Ishikawa (cell line): ENCODE measurements around the gene ERGIC1.

Experiments
- CEBPB ChIP-seq: IDR thresholded peaks from 2 replicates; pipeline ENCODE4 v1.6.1; 2012
- CREB1 ChIP-seq: IDR thresholded peaks from 2 replicates; pipeline ENCODE4 v1.6.1; 2012; ENCODE audit warnings: low read depth
- EGR1 ChIP-seq: IDR thresholded peaks from 2 replicates; pipeline ENCODE4 v1.6.1; 2012
- EP300 ChIP-seq: IDR thresholded peaks from 2 replicates; pipeline ENCODE4 v1.6.1; 2012; ENCODE audit warnings: borderline replicate concordance
- FOXM1 ChIP-seq: IDR thresholded peaks from 2 replicates; pipeline ENCODE4 v1.6.1; 2012; ENCODE audit warnings: low read depth, borderline replicate concordance
- NFIC ChIP-seq: IDR thresholded peaks from 2 replicates; pipeline ENCODE4 v1.6.1; 2012
- RAD21 ChIP-seq: IDR thresholded peaks from 2 replicates; pipeline ENCODE4 v1.6.1; 2012; ENCODE audit warnings: low read depth
- TAF1 ChIP-seq: IDR thresholded peaks from 2 replicates; pipeline ENCODE4 v1.6.1; 2012; ENCODE audit warnings: low read depth, mild to moderate bottlenecking
- TCF12 ChIP-seq: IDR thresholded peaks from 2 replicates; pipeline ENCODE4 v1.6.1; 2012; ENCODE audit warnings: low read depth
- TEAD4 ChIP-seq: IDR thresholded peaks from 2 replicates; pipeline ENCODE4 v1.6.1; 2012
- USF1 ChIP-seq: IDR thresholded peaks from 2 replicates; pipeline ENCODE4 v1.6.1; 2012
- ZBTB7A ChIP-seq: IDR thresholded peaks from 2 replicates; pipeline ENCODE4 v1.6.1; 2012; ENCODE audit warnings: low read depth
- TF ChIP-seq, protein P1 (sequence below): IDR thresholded peaks from 2 replicates; pipeline ENCODE4 v1.6.1; 2012; ENCODE audit warnings: low read depth, mild to moderate bottlenecking
- TF ChIP-seq, protein P2 (sequence below): IDR thresholded peaks from 2 replicates; pipeline ENCODE4 v1.6.1; 2012

The ERGIC1 gene

DNA sequence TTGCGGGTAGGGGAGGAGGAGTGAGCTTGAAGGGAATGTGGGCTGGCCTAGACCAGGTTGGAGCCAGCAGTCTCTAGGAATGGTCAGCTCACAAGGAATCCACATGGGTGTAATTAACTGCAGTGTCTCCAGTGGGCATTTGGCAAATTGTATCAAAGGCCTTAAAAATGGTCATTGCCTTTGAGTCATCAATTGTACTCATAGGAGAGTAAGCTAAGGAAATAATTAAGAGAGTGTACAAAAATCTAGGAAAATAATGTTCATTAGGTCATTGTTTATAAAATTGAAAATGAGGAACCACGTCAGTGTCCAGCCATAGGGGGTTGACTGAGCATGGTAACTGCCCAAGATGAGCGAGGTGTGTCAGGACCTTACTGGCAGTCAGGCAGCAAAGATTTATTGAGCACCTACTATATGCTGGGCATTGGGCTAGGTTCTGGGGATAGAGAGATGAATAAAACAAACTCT is 95.4 kb downstream of the ERGIC1 start:
- TF ChIP-seq NFIC (no peak), EP300 (no peak), TAF1 (no peak), USF1 (no peak), TEAD4 (no peak), RAD21 (no peak), ZBTB7A (no peak), FOXM1 (no peak), TCF12 (no peak), CREB1 (no peak), EGR1 (no peak), CEBPB (no peak)
- TF ChIP-seq, protein P1, sequence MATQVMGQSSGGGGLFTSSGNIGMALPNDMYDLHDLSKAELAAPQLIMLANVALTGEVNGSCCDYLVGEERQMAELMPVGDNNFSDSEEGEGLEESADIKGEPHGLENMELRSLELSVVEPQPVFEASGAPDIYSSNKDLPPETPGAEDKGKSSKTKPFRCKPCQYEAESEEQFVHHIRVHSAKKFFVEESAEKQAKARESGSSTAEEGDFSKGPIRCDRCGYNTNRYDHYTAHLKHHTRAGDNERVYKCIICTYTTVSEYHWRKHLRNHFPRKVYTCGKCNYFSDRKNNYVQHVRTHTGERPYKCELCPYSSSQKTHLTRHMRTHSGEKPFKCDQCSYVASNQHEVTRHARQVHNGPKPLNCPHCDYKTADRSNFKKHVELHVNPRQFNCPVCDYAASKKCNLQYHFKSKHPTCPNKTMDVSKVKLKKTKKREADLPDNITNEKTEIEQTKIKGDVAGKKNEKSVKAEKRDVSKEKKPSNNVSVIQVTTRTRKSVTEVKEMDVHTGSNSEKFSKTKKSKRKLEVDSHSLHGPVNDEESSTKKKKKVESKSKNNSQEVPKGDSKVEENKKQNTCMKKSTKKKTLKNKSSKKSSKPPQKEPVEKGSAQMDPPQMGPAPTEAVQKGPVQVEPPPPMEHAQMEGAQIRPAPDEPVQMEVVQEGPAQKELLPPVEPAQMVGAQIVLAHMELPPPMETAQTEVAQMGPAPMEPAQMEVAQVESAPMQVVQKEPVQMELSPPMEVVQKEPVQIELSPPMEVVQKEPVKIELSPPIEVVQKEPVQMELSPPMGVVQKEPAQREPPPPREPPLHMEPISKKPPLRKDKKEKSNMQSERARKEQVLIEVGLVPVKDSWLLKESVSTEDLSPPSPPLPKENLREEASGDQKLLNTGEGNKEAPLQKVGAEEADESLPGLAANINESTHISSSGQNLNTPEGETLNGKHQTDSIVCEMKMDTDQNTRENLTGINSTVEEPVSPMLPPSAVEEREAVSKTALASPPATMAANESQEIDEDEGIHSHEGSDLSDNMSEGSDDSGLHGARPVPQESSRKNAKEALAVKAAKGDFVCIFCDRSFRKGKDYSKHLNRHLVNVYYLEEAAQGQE = no peak

- TF ChIP-seq NFIC (peak; percentile 33; the same call in 1 of the 2 replicates), TAF1 (no peak), TEAD4 (0 out of 2 replicates have a peak, but pooled peaks have one; percentile 8), EGR1 (no peak), USF1 (no peak), TCF12 (peak; percentile 31; the same call in 1 of the 2 replicates), EP300 (peak; percentile 41; the same call in 1 of the 2 replicates)
- TF ChIP-seq, protein P1 = no peak
Measured at GRCh38 chr5:172931001-172931536, 97.0 kb downstream of the ERGIC1 start.

- no peak for TF ChIP-seq USF1
- TF ChIP-seq TAF1 = no peak
- TF ChIP-seq ZBTB7A = no peak
- no peak for TF ChIP-seq TEAD4
- no peak for TF ChIP-seq CEBPB
- TF ChIP-seq, protein P1 = no peak
- TF ChIP-seq, protein P2, sequence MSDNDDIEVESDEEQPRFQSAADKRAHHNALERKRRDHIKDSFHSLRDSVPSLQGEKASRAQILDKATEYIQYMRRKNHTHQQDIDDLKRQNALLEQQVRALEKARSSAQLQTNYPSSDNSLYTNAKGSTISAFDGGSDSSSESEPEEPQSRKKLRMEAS = no peak
- no peak for TF ChIP-seq EP300
- no peak for TF ChIP-seq CREB1
- TF ChIP-seq TCF12 = no peak
- TF ChIP-seq RAD21 = peak; percentile 90
- peak; percentile 64 for TF ChIP-seq EGR1
- no peak for TF ChIP-seq NFIC
Measured at GRCh38 chr5:172932313-172933017, 98.4 kb downstream of the ERGIC1 start.

DNA sequence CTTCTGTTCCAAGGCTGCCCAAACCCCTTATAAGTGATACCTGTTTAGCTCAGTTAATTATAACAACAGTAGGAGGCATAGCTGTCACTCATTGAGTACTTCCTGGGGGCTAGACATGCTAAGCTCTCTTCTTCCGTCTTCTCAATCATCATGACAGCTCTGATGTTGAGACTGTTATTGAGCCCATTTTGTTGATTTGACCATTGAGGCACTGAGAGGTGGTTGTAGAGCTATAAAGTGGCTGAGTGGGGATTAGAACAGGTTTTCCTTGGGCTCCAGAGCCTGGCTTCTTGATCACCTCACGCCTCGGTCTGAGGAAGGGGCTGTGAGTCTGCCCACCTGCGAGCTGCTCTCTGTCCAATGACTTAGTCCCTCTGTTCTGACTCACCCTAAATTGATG is 99.2 kb downstream of the ERGIC1 start:
- no peak for TF ChIP-seq TCF12
- TF ChIP-seq, protein P1 = no peak
- no peak for TF ChIP-seq RAD21
- TF ChIP-seq ZBTB7A = no peak
- no peak for TF ChIP-seq CEBPB
- no peak for TF ChIP-seq EGR1
- no peak for TF ChIP-seq FOXM1
- TF ChIP-seq TEAD4 = no peak
- TF ChIP-seq TAF1 = no peak
- TF ChIP-seq EP300 = no peak
- TF ChIP-seq CREB1 = no peak
- TF ChIP-seq, protein P2 = no peak
- TF ChIP-seq USF1 = no peak
